DND-41 (cell line): ENCODE data around the gene NTMT1.

Experiments used
- ATAC-seq: fragments of 200-7000 bp; cut with Tn5 transposase; 3 replicates; pipeline ENCODE4 v1.9.1; 2021; ENCODE audit warnings: low read depth; ENCODE audit not compliant: insufficient read depth
- DNase-seq: peaks from one replicate; pipeline ENCODE4 v3.0.0-alpha.2; 2020
- H2AFZ ChIP-seq: 2 replicates; pipeline ENCODE4 v1.6.0; 2012; ENCODE audit warnings: low read depth, low read length
- H3K27ac ChIP-seq: 2 replicates; pipeline ENCODE4 v1.5.1; 2012; ENCODE audit warnings: low read length, inconsistent platforms
- H3K27me3 ChIP-seq: fragments of 200-600 bp; sonication (generic); 2 replicates; pipeline ENCODE4 v1.6.0; 2012; ENCODE audit warnings: low read length, mild to moderate bottlenecking, inconsistent platforms; ENCODE audit not compliant: insufficient read depth, poor library complexity
- H3K36me3 ChIP-seq: 2 replicates; pipeline ENCODE4 v1.5.1; 2012; ENCODE audit warnings: low read length, inconsistent platforms; ENCODE audit not compliant: insufficient read depth
- H3K4me1 ChIP-seq: 2 replicates; pipeline ENCODE4 v1.5.1; 2012; ENCODE audit warnings: mild to moderate bottlenecking, low read length; ENCODE audit not compliant: insufficient read depth
- H3K4me2 ChIP-seq: 2 replicates; pipeline ENCODE4 v1.6.0; 2012; ENCODE audit warnings: mild to moderate bottlenecking, moderate library complexity, low read length, inconsistent platforms; ENCODE audit not compliant: insufficient read depth
- H3K4me3 ChIP-seq, 2 experiments: fragments of 200-600 bp in 1 of 2; shearing (Covaris generic) in 1 of 2; 2 replicates each; pipeline ENCODE4 v1.5.1; 2012 to 2016; ENCODE audit warnings: inconsistent platforms in 2 of 2, low read length in 2 of 2, mild to moderate bottlenecking in 2 of 2, low read depth in 1 of 2, moderate library complexity in 1 of 2
- H3K79me2 ChIP-seq: 2 replicates; pipeline ENCODE4 v1.6.0; 2012; ENCODE audit warnings: low read length, inconsistent platforms; ENCODE audit not compliant: insufficient read depth
- H3K9ac ChIP-seq: 2 replicates; pipeline ENCODE4 v1.6.0; 2012; ENCODE audit warnings: low read depth, mild to moderate bottlenecking, inconsistent platforms, low read length, moderate library complexity
- H3K9me3 ChIP-seq: 2 replicates; pipeline ENCODE4 v1.5.1; 2012; ENCODE audit warnings: low read length, moderate library complexity, mild to moderate bottlenecking, inconsistent platforms; ENCODE audit not compliant: insufficient read depth, severe bottlenecking
- H4K20me1 ChIP-seq: 2 replicates; pipeline ENCODE4 v1.6.0; 2012; ENCODE audit warnings: low read length; ENCODE audit not compliant: insufficient read depth
- EZH2 ChIP-seq: IDR thresholded peaks from 3 replicates; pipeline ENCODE4 v1.6.1; 2012; ENCODE audit warnings: borderline replicate concordance, low read depth, mild to moderate bottlenecking, moderate library complexity, low read length, inconsistent platforms; ENCODE audit not compliant: severe bottlenecking
- TF ChIP-seq, protein P1 (sequence below): IDR thresholded peaks from 2 replicates; pipeline ENCODE4 v1.5.1; 2012; ENCODE audit warnings: borderline replicate concordance, low read length, moderate library complexity, mild to moderate bottlenecking; ENCODE audit not compliant: poor library complexity, severe bottlenecking; ENCODE audit errors: extremely low read depth

The NTMT1 gene

DNA sequence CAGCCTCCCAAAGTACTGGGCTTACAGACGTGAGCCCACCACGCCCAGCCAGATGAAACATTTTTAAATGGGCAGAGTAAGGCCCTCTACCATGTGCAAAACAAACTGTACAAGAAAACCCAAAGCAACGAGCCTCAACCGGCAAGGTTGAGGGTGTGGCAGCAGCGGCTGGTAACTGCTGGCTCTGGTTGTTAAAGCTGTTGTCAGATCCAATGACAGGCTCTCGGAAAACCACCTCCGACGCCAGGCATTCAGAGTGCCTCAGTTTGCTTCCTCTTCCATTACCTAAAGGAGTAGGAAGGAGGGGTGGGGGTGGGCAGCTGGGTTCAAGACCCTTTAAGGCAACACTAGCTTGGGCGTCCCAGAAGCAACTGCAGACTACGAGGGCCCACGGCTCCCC is 18.4 kb downstream of the NTMT1 start:
- TF ChIP-seq, protein P1, sequence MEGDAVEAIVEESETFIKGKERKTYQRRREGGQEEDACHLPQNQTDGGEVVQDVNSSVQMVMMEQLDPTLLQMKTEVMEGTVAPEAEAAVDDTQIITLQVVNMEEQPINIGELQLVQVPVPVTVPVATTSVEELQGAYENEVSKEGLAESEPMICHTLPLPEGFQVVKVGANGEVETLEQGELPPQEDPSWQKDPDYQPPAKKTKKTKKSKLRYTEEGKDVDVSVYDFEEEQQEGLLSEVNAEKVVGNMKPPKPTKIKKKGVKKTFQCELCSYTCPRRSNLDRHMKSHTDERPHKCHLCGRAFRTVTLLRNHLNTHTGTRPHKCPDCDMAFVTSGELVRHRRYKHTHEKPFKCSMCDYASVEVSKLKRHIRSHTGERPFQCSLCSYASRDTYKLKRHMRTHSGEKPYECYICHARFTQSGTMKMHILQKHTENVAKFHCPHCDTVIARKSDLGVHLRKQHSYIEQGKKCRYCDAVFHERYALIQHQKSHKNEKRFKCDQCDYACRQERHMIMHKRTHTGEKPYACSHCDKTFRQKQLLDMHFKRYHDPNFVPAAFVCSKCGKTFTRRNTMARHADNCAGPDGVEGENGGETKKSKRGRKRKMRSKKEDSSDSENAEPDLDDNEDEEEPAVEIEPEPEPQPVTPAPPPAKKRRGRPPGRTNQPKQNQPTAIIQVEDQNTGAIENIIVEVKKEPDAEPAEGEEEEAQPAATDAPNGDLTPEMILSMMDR, result no peak
- no peak for TF ChIP-seq EZH2
- peaks cover 26% of the 10 kb centered on the region for H3K79me2 ChIP-seq
- H3K27ac ChIP-seq, result no peak overlapping the region
- H3K27me3 ChIP-seq, result no peaks in the 10 kb centered on the region
- ATAC-seq, result no peak
- H3K36me3 ChIP-seq, result peaks cover 4% of the 10 kb centered on the region
- H2AFZ ChIP-seq, result no peak overlapping the region
- H3K4me2 ChIP-seq, result no peak overlapping the region
- H3K9ac ChIP-seq, result no peak overlapping the region
- no peak for DNase-seq
- peaks cover 23% of the 10 kb centered on the region for H4K20me1 ChIP-seq
- H3K4me1 ChIP-seq, result peaks cover 27% of the 10 kb centered on the region
- H3K4me3 ChIP-seq, result no peak overlapping the region
- H3K9me3 ChIP-seq, result no peaks in the 10 kb centered on the region

DNA sequence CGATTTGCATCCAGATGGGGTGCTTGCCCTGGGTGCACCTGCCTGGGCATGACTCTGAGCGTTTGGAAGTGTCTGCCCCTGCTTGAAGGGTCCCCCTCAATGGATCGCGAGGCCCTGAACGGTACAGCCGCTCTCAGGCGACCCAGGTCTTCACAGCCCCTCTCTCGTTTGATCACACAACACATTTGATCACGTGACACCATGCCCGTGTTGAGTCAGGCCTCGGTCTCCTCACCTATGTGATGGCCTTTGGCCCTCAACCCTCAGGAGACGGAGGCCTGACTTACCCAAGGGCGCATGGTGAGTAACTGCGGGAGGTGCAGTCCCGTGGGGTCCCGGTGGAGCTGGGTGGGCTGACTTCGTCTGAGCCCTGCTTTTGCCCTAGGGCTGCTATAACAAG is 18.9 kb downstream of the NTMT1 start:
- H4K20me1 ChIP-seq, result peaks cover 18% of the 10 kb centered on the region
- H3K9ac ChIP-seq, result no peak overlapping the region
- H2AFZ ChIP-seq, result no peak overlapping the region
- no peaks in the 10 kb centered on the region for H3K9me3 ChIP-seq
- TF ChIP-seq, protein P1, result no peak
- TF ChIP-seq EZH2, result no peak
- no peak overlapping the region for H3K4me3 ChIP-seq
- H3K36me3 ChIP-seq, result no peaks in the 10 kb centered on the region; the same call in 1 of the 2 replicates
- H3K27me3 ChIP-seq, result no peaks in the 10 kb centered on the region
- peaks cover 20% of the 10 kb centered on the region for H3K79me2 ChIP-seq
- H3K27ac ChIP-seq, result no peak overlapping the region
- ATAC-seq (no peak), DNase-seq (no peak)
- no peak overlapping the region for H3K4me2 ChIP-seq
- H3K4me1 ChIP-seq, result peaks cover 22% of the 10 kb centered on the region

DNA sequence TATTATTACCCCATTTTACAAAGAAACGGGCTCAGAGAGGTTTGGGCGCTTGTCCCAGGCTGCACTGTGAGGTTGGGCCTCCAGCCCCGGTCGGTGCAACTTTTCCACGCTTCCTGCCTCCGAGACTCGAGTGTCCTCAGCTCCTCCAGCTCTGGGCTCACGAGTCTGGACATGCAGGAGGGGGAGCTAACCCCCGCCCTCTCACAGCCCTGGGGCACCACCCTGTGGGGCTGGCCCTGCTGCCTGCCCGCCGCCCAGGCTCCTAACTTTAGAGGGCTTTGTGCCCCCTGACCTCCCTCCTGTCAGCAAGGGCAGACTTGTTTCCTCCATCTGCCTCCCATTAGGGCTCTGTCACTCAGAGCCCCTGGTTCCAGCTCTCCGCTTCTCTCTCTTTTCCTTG is 20.3 kb downstream of the NTMT1 start:
- H3K79me2 ChIP-seq, result peaks cover 7% of the 10 kb centered on the region
- no peak overlapping the region for H2AFZ ChIP-seq
- no peaks in the 10 kb centered on the region for H3K36me3 ChIP-seq
- no peak overlapping the region for H3K27ac ChIP-seq
- no peak overlapping the region for H3K4me3 ChIP-seq
- no peaks in the 10 kb centered on the region for H3K27me3 ChIP-seq
- peaks cover 5% of the 10 kb centered on the region for H4K20me1 ChIP-seq
- no peak for ATAC-seq
- H3K4me2 ChIP-seq, result no peak overlapping the region
- DNase-seq, result no peak
- H3K9ac ChIP-seq, result no peak overlapping the region
- H3K4me1 ChIP-seq, result peaks cover 8% of the 10 kb centered on the region
- H3K9me3 ChIP-seq, result no peaks in the 10 kb centered on the region
- TF ChIP-seq EZH2, result no peak
- TF ChIP-seq, protein P1, result no peak

DNA sequence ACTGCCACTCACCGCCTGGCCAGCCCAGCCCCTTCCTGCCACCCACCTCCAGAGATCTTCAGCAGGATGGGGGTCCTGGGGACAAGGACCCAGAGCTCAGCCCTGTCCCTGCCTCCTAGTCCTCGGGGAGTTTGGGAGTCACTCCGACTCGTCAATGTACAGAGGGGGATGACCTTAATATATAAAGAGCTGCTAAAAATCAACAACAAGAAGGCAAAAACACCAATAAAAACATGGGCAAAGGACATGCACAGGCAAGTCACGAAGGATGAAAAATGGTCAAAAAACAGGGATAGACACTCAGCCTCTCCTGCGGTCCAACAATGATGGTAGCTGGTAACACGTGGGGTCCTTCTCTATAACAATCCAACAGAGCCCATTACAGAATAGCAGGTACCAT is 20.7 kb downstream of the NTMT1 start:
- DNase-seq (no peak), ATAC-seq (no peak)
- Histone ChIP-seq H3K4me2 (no peak overlapping the region), H2AFZ (no peak overlapping the region), H4K20me1 (peaks cover under 1% of the 10 kb centered on the region; the same call in 1 of the 2 replicates), H3K9me3 (no peaks in the 10 kb centered on the region), H3K27ac (no peak overlapping the region), H3K4me1 (peaks cover 6% of the 10 kb centered on the region), H3K79me2 (peaks cover 3% of the 10 kb centered on the region), H3K27me3 (no peaks in the 10 kb centered on the region), H3K9ac (no peak overlapping the region), H3K36me3 (no peaks in the 10 kb centered on the region), H3K4me3 (no peak overlapping the region)
- TF ChIP-seq, protein P1, result no peak
- TF ChIP-seq EZH2, result no peak
